ENCODE results near the gene FYN. TPM values are rescaled to one million over a fixed set of nuclear protein-coding genes. Genes with fewer than 3 reads are reported as not detected.

Gene FYN
- total RNA-seq = 10 to 100 TPM; 37.8 to 65.8 (median 53.8) TPM

GRCh38 chr6:111873178-111874024, at the start of gene FYN:
TSS of gene FYN (minus strand) at chr6:111873452. CDS start at chr6:111720051, 153,401 bp downstream.
- TF ChIP-seq POLR2AphosphoS5 (IDR thresholded peaks at IDR 0.05) = peak; percentile 95 to 97
- no peak for TF ChIP-seq EP300 (IDR thresholded peaks at IDR 0.05)
- peak; percentile 59 for TF ChIP-seq POLR2A (IDR thresholded peaks at IDR 0.05; ENCODE audit: low read depth)
- TF ChIP-seq CTCF (IDR thresholded peaks at IDR 0.05) = peak; percentile 31 to 66 (median 41)
- Histone ChIP-seq H3K4me3 (peak within 1 kb of the TSS; percentile 71 to 84 (median 73)), H3K27me3 (peaks cover 0 to 14% (median 0%) of the 10 kb centered on the region in 4 donors), H3K9me3 (no peaks in the 10 kb centered on the region), H3K27ac (replicated peaks in 1 of 4) (peak within 1 kb of the TSS; percentile 68 to 84 (median 80)), H3K36me3 (no peaks in the 10 kb centered on the region), H3K4me1 (peaks cover 3 to 29% (median 24%) of the 10 kb centered on the region in 4 donors)
- intact Hi-C loops (cut with DNase I) = loop anchor here (5.0 to 10.0 kb wide), 3 partner anchors 124 to 169 kb away; no protein-coding TSS in a partner anchor
- WGBS = 1% methylated on average over 25 of the region's 75 CpGs
- peak; percentile 99 for DNase-seq (ENCODE audit: extremely low spot score)

- intact Hi-C loops (cut with DNase I) = no loop called here
- Histone ChIP-seq H3K4me1 (peaks cover 0 to 4% (median 0%) of the 10 kb centered on the region in 4 donors), H3K4me3 (no peak overlapping the region), H3K27ac (replicated peaks in 1 of 4) (no peak overlapping the region), H3K27me3 (no peaks in the 10 kb centered on the region), H3K36me3 (no peaks in the 10 kb centered on the region), H3K9me3 (no peaks in the 10 kb centered on the region)
- no peak for DNase-seq (ENCODE audit: extremely low spot score)
- TF ChIP-seq POLR2A (IDR thresholded peaks at IDR 0.05; ENCODE audit: low read depth) (no peak), POLR2AphosphoS5 (IDR thresholded peaks at IDR 0.05) (no peak), CTCF (IDR thresholded peaks at IDR 0.05) (no peak), EP300 (IDR thresholded peaks at IDR 0.05) (no peak)
Measured at GRCh38 chr6:111922454-111923297, 49.4 kb upstream of the FYN start.

DNA sequence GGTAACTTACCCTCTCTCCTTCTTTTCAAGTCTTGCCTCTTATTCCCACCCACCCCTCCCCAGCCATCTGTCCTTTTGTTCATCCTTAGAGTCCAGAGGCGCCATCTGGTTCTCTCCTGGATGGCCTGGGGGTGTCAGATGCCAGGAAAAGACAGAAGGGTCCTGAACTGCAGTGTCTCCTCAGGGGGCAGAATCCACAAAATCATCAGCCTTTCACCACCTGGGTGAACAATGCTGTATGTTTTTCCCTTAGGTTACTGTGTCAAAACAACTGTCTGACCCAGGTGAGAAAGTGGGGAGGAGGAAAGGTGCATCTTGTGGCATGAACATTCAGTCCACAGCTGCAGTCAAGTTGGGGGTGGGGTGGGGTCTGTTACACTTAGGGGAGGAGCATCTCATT, 47.9 kb upstream of the FYN start:
- TF ChIP-seq POLR2A (IDR thresholded peaks at IDR 0.05; ENCODE audit: low read depth) (no peak), POLR2AphosphoS5 (IDR thresholded peaks at IDR 0.05) (no peak), EP300 (IDR thresholded peaks at IDR 0.05) (no peak), CTCF (IDR thresholded peaks at IDR 0.05) (no peak)
- WGBS = 100% methylated on average over 1 of the region's 1 CpG
- no peak for DNase-seq (ENCODE audit: extremely low spot score)

GRCh38 chr6:111920578-111920977, 47.3 kb upstream of the FYN start:
- no peaks in the 10 kb centered on the region for H3K27me3 ChIP-seq
- no peak overlapping the region for H3K4me3 ChIP-seq
- intact Hi-C loops (cut with DNase I) = no loop called here
- no peak for TF ChIP-seq EP300 (IDR thresholded peaks at IDR 0.05)
- no peak for TF ChIP-seq POLR2A (IDR thresholded peaks at IDR 0.05; ENCODE audit: low read depth)
- TF ChIP-seq CTCF (IDR thresholded peaks at IDR 0.05) = no peak
- no peak for TF ChIP-seq POLR2AphosphoS5 (IDR thresholded peaks at IDR 0.05)
- no peaks in the 10 kb centered on the region for H3K36me3 ChIP-seq
- no peak overlapping the region for H3K27ac ChIP-seq (replicated peaks in 1 of 4)
- WGBS = 93% methylated on average over 7 of the region's 7 CpGs
- H3K4me1 ChIP-seq = peaks cover 0 to 4% (median 0%) of the 10 kb centered on the region in 4 donors
- no peaks in the 10 kb centered on the region for H3K9me3 ChIP-seq
- no peak for DNase-seq (ENCODE audit: extremely low spot score)

More for the DNA sequence above, 47.9 kb upstream of the FYN start:
- H3K36me3 ChIP-seq = no peaks in the 10 kb centered on the region
- H3K4me3 ChIP-seq = no peak overlapping the region
- intact Hi-C loops (cut with DNase I) = no loop called here
- no peak overlapping the region for H3K27ac ChIP-seq (replicated peaks in 1 of 4)
- no peaks in the 10 kb centered on the region for H3K9me3 ChIP-seq
- no peaks in the 10 kb centered on the region for H3K27me3 ChIP-seq
- H3K4me1 ChIP-seq = peaks cover 0 to 4% (median 0%) of the 10 kb centered on the region in 4 donors

Measured in esophagus muscularis mucosa (tissue), 4 donors.